A673 (cell line): Measurements from ENCODE around the gene RAB11FIP3. TPM values are rescaled to one million over a fixed set of nuclear protein-coding genes. Genes with fewer than 3 reads are reported as not detected.

Source experiments
- BruUV-seq: library from RNA; stranded (reverse); fragments of 400-500 nt; replicated peaks from 2 replicates; lab custom pipeline; 2021; lab: Mats Ljungman, UMichigan
- CTCF ChIA-PET: fragments of 300-600 bp; sonication (Branson Sonifier 250); formaldehyde crosslinking; loops from one replicate; lab custom pipeline; 2022; ENCODE audit warnings: antibody characterized with exemption; lab: Charles Lee
- POLR2A ChIA-PET: fragments of 300-600 bp; sonication (Branson Sonifier 250); formaldehyde crosslinking; loops from one replicate; lab custom pipeline; 2022; ENCODE audit warnings: antibody characterized with exemption; ENCODE audit not compliant: low non-redundant PET; lab: Charles Lee
- DNase-seq: peaks from one replicate; pipeline ENCODE4 v3.0.0-alpha.2; 2015; ENCODE audit warnings: low spot score
- H3K27ac ChIP-seq: fragments of 200-600 bp; sonication (generic); 2 replicates; pipeline ENCODE4 v1.5.1; 2016; ENCODE audit warnings: mixed run types, low read depth, mild to moderate bottlenecking, mixed read lengths, antibody characterized with exemption, low read length; ENCODE audit not compliant: poor library complexity, severe bottlenecking
- H3K27me3 ChIP-seq: fragments of 200-600 bp; sonication (generic); replicated peaks from 2 replicates; pipeline ENCODE4 v1.6.1; 2017; ENCODE audit warnings: mixed run types, low read depth, mild to moderate bottlenecking, mixed read lengths, antibody characterized with exemption, low read length; ENCODE audit not compliant: insufficient read depth, poor library complexity
- H3K36me3 ChIP-seq: fragments of 200-600 bp; sonication (generic); 2 replicates; pipeline ENCODE4 v1.6.1; 2016; ENCODE audit warnings: mixed run types, mild to moderate bottlenecking, mixed read lengths, antibody characterized with exemption, low read length; ENCODE audit not compliant: insufficient read depth, poor library complexity, severe bottlenecking
- H3K4me1 ChIP-seq: fragments of 200-600 bp; sonication (generic); 2 replicates; pipeline ENCODE4 v1.6.1; 2017; ENCODE audit warnings: mixed run types, mild to moderate bottlenecking, mixed read lengths, antibody characterized with exemption, low read length; ENCODE audit not compliant: insufficient read depth, poor library complexity, severe bottlenecking
- H3K4me3 ChIP-seq: fragments of 200-600 bp; sonication (generic); 2 replicates; pipeline ENCODE4 v1.5.1; 2016; ENCODE audit warnings: low read depth, mixed run types, mild to moderate bottlenecking, mixed read lengths, low read length; ENCODE audit not compliant: poor library complexity, severe bottlenecking
- H3K9me3 ChIP-seq: fragments of 200-600 bp; sonication (generic); 2 replicates; pipeline ENCODE4 v1.6.1; 2016; ENCODE audit warnings: mixed run types, low read depth, mild to moderate bottlenecking, mixed read lengths, antibody characterized with exemption, low read length; ENCODE audit not compliant: poor library complexity, severe bottlenecking
- CTCF ChIP-seq: fragments of 300-800, 200-600 bp; sonication (generic); conservative IDR thresholded peaks from 2 replicates; pipeline ENCODE4 v1.5.1; 2017; ENCODE audit warnings: low read depth, mild to moderate bottlenecking, antibody characterized with exemption, low read length, moderate library complexity, mixed read lengths
- EZH2 ChIP-seq: fragments of 200-600 bp; sonication (generic); IDR thresholded peaks from 2 replicates; pipeline ENCODE4 v1.6.1; 2017; ENCODE audit warnings: borderline replicate concordance, low read depth, mild to moderate bottlenecking, mixed read lengths, antibody characterized with exemption, low read length; ENCODE audit not compliant: poor library complexity, severe bottlenecking
- intact Hi-C: fragments of 100-400 bp; cut with micrococcal nuclease; formaldehyde crosslinking; loops from one replicate; pipeline ENCODE4 v1.10.0; 2022; ENCODE audit not compliant: unreplicated experiment
- total RNA-seq: library from RNA; stranded (reverse); gene quantifications from 2 replicates; pipeline ENCODE4 v1.2.3, GENCODE V29; 2021

The RAB11FIP3 gene
- total RNA-seq, 1 experiment from 2014 or later, result 44.8 TPM

- intact Hi-C loops, result no loop called here
- DNase-seq, result no peak
- Histone ChIP-seq H3K36me3 (no peaks in the 10 kb centered on the region), H3K4me3 (no peak overlapping the region), H3K27ac (no peak overlapping the region), H3K27me3 (peaks cover 45% of the 10 kb centered on the region), H3K9me3 (no peaks in the 10 kb centered on the region), H3K4me1 (no peaks in the 10 kb centered on the region)
- TF ChIP-seq CTCF, result no peak
- peak; percentile 93 for TF ChIP-seq EZH2
- POLR2A ChIA-PET, result no interaction called here
- CTCF ChIA-PET, result no interaction called here
- BruUV-seq, result no TSS peak
Measured at GRCh38 chr16:560701-561412, 135.4 kb downstream of the RAB11FIP3 start.

- ChIA-PET POLR2A (no interaction called here), CTCF (no interaction called here)
- intact Hi-C loops, result no loop called here
- no peaks in the 10 kb centered on the region for H3K9me3 ChIP-seq
- TF ChIP-seq CTCF, result no peak
- TF ChIP-seq EZH2, result no peak
- no peaks in the 10 kb centered on the region for H3K36me3 ChIP-seq
- no TSS peak for BruUV-seq
- H3K27ac ChIP-seq, result no peak overlapping the region
- H3K4me1 ChIP-seq, result peaks cover 3% of the 10 kb centered on the region
- peaks cover 45% of the 10 kb centered on the region for H3K27me3 ChIP-seq
- H3K4me3 ChIP-seq, result no peak overlapping the region
- no peak for DNase-seq
Measured at GRCh38 chr16:561413-561794, 136.0 kb downstream of the RAB11FIP3 start.

GRCh38 chr16:561957-562938 is 136.8 kb downstream of the RAB11FIP3 start:
- no peak overlapping the region for H3K27ac ChIP-seq
- no peak for DNase-seq
- no peaks in the 10 kb centered on the region for H3K9me3 ChIP-seq
- intact Hi-C loops, result no loop called here
- POLR2A ChIA-PET, result no interaction called here
- no peak overlapping the region for H3K4me3 ChIP-seq
- peaks cover 45% of the 10 kb centered on the region for H3K27me3 ChIP-seq
- no peak for TF ChIP-seq CTCF
- TF ChIP-seq EZH2, result no peak
- no peaks in the 10 kb centered on the region for H3K36me3 ChIP-seq
- CTCF ChIA-PET, result no interaction called here
- BruUV-seq, result no TSS peak
- peaks cover 11% of the 10 kb centered on the region for H3K4me1 ChIP-seq
